ENCODE results near the gene PCDH8. TPM values are rescaled to one million over a fixed set of nuclear protein-coding genes. Genes with fewer than 3 reads are reported as not detected.

PCDH8 gene
- total and polyA plus RNA-seq, 2 of the 4 experiments (the other 2 are of a cell fraction), result not detected

DNA sequence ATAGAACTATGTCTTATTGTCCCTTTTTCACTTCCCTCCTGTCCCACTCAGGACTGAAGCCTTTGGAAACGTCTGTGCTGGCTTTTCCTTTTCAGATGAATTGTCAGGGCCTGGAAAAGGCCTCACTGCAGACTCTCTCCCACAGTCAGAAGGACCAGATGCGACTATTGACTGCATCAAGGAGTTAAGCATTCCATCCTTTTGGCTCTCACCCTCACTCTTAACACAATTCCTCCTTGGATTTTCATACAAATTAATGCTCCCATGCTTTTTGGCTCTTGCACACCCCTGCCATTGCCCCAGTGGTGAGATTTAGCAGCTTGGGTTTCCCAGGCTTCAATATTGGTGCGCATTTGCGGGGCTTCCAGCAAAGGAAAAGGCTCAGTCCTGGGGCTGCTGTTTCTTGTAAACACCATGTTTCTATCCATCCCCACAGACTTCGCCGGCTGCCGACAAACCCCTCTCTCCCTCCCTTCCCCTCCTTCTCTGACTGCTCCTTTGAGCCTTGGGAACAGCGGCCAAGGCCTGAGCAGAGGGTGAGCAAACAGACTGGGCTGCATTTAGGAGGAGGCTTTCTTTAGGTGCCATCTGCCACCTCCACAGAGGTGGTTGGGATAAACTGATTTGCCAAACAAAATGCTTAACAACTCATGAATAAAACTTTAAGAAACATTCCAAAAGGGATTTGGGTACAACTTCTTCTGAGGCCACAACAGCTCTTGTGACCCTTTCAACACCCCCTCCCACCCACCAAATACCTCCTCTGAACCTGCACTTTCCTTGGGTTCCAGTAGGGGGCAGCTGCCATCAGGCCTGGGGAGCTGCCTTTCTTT, 48.6 kb upstream of the PCDH8 start:
- Histone ChIP-seq H3K4me2 (ENCODE audit: low read depth, low read length) (no peak overlapping the region), H3K9me1 (ENCODE audit: insufficient read depth, low read length) (no peaks in the 10 kb centered on the region), H4K8ac (ENCODE audit: low read depth in 2 of 2, low read length in 2 of 2) (no peak overlapping the region), H2BK120ac (ENCODE audit: low read depth, low read length) (no peak overlapping the region), H2BK5ac (ENCODE audit: low read depth, low read length, poor library complexity, severe bottlenecking) (no peak overlapping the region), H2BK15ac (ENCODE audit: low read depth, low read length) (no peak overlapping the region), H3K27me3 (ENCODE audit: control insufficient read depth, insufficient read depth, low read length) (no peaks in the 10 kb centered on the region), H4K20me1 (ENCODE audit: insufficient read depth, low read length) (no peaks in the 10 kb centered on the region), H3K14ac (replicated peaks; ENCODE audit: low read depth, low read length) (no peak overlapping the region), H3K9ac (ENCODE audit: low read depth, low read length) (no peak overlapping the region), H3K79me1 (ENCODE audit: low read depth in 1 of 2, low read length in 2 of 2) (no peaks in the 10 kb centered on the region), H2AK9ac (replicated peaks; ENCODE audit: low read depth, low read length, poor library complexity) (no peak overlapping the region), H3K27ac (ENCODE audit: insufficient read depth, low read length) (no peak overlapping the region), H3K18ac (ENCODE audit: low read depth, low read length) (no peak overlapping the region), H2BK20ac (ENCODE audit: low read depth, low read length) (no peak overlapping the region), H2AK5ac (ENCODE audit: low read depth, low read length) (no peak overlapping the region), H4K91ac (ENCODE audit: insufficient read depth, low read depth, low read length) (no peak overlapping the region), H2AFZ (replicated peaks; ENCODE audit: low read length, poor library complexity) (no peak overlapping the region), H3K4ac (ENCODE audit: low read depth, low read length) (no peak overlapping the region), H4K5ac (ENCODE audit: low read depth, low read length) (no peak overlapping the region), H3K4me3 (ENCODE audit: insufficient read depth, low read depth, low read length) (no peak overlapping the region), H3K23ac (ENCODE audit: low read depth, low read length) (no peak overlapping the region), H3K36me3 (ENCODE audit: control insufficient read depth, insufficient read depth, low read length) (no peaks in the 10 kb centered on the region), H3K4me1 (ENCODE audit: control insufficient read depth, insufficient read depth, low read length) (no peaks in the 10 kb centered on the region), H3K9me3 (ENCODE audit: control insufficient read depth, insufficient read depth, low read length) (no peaks in the 10 kb centered on the region), H3K56ac (ENCODE audit: extremely low read depth, insufficient read depth, low read length) (no peak overlapping the region)
- in situ Hi-C loops (cut with MboI; ENCODE audit: low sequenced_read_pairs) (no loop called here), intact Hi-C loops (cut with micrococcal nuclease) (no loop called here), dilution Hi-C loops (cut with HindIII; ENCODE audit: low sequenced_read_pairs, unreplicated experiment) (no loop called here)
- no peak for DNase-seq
- TF ChIP-seq RFX5 (IDR thresholded peaks at IDR 0.05; ENCODE audit: low read depth, low read length), result no peak
- TF ChIP-seq, protein P1, sequence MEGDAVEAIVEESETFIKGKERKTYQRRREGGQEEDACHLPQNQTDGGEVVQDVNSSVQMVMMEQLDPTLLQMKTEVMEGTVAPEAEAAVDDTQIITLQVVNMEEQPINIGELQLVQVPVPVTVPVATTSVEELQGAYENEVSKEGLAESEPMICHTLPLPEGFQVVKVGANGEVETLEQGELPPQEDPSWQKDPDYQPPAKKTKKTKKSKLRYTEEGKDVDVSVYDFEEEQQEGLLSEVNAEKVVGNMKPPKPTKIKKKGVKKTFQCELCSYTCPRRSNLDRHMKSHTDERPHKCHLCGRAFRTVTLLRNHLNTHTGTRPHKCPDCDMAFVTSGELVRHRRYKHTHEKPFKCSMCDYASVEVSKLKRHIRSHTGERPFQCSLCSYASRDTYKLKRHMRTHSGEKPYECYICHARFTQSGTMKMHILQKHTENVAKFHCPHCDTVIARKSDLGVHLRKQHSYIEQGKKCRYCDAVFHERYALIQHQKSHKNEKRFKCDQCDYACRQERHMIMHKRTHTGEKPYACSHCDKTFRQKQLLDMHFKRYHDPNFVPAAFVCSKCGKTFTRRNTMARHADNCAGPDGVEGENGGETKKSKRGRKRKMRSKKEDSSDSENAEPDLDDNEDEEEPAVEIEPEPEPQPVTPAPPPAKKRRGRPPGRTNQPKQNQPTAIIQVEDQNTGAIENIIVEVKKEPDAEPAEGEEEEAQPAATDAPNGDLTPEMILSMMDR (conservative IDR thresholded peaks at IDR 0.05; ENCODE audit: low read depth, low read length), result peak; percentile 30; the same call in 1 of the 2 replicates
- POLR2A ChIA-PET (ENCODE audit: unreplicated experiment), result no interaction called here
- BruUV-seq (replicated peaks), result no TSS peak
- CTCF ChIA-PET, result interaction anchor here (0.7 kb wide), 1 partner anchor 275 kb away, joined by 4 read pairs; no protein-coding TSS in a partner anchor
- no peak for ATAC-seq (ENCODE audit: low read depth)
- WGBS, 2 experiments (ENCODE audit: extremely low coverage in 2 of 2, insufficient read length in 1 of 2), result 10% methylated on average over 2 of the region's 8 CpGs; no CpG with 5 or more reads in 1 of the 2 experiments
